GM21515 (cell line): ENCODE results near the gene DCDC1.

Experiments used
- ATAC-seq: cut with Tn5 transposase; IDR thresholded peaks from one replicate; pipeline ENCODE4 v1.9.1; 2021; ENCODE audit not compliant: unreplicated experiment

Gene DCDC1

GRCh38 chr11:31106968-31107576 is 262.5 kb downstream of the DCDC1 start:
- ATAC-seq: peak; percentile 88

GRCh38 chr11:31106326-31106725 is 263.2 kb downstream of the DCDC1 start:
- no peak for ATAC-seq

- no peak for ATAC-seq
Measured at GRCh38 chr11:31102875-31103274, 266.7 kb downstream of the DCDC1 start.

- no peak for ATAC-seq
Measured at GRCh38 chr11:31102316-31102715, 267.2 kb downstream of the DCDC1 start.

DNA sequence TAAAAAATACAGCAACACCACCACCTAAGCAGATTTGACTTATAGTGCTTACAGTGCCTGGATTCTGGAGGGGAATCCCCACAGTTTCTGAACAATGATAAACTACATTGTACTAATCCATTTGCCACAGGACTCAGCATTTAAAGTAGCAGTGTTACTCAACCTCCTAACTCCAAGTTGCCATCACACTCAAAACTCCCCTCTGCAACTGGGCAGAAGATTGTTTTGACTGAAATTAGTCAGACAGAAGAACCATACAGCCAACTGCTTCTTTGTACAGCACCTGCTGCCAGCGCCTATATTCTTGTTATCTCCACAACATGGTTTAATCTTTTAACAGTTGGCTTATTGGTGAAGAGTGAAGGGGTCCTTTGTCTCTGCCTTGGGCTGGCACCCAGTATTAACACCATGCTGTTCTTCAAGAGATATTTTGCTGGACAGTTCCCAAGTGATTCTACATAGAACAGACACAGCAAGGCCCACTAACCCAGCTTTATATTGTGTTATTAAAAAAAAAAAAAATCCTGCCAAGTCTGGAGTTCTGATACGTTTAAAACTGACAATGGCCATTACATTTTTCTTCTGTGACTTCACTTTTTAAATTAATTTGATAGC is 273.2 kb downstream of the DCDC1 start:
- no peak for ATAC-seq

DNA sequence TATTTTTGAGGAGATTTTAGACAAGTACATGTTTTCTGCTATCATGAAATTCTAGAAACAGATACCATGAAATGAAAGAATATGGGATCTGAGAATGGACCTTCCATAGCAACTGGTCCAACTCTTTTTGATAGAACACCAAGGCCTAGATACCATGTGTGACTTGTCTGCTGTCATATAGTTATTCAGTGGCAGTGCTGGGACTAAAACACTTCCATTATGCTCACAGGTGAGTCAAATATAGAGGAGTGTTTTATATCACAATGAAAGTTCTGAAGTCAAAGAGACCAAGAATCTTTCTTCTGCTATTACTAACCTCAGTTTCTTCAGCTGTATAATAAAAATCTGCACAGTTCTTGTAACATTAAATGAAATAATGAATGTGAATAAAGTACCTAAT is 276.9 kb downstream of the DCDC1 start:
- no peak for ATAC-seq

- ATAC-seq: no peak
Measured at GRCh38 chr11:31089117-31089516, 280.4 kb downstream of the DCDC1 start.

GRCh38 chr11:31069447-31070205 is 299.9 kb downstream of the DCDC1 start:
- ATAC-seq: no peak

DNA sequence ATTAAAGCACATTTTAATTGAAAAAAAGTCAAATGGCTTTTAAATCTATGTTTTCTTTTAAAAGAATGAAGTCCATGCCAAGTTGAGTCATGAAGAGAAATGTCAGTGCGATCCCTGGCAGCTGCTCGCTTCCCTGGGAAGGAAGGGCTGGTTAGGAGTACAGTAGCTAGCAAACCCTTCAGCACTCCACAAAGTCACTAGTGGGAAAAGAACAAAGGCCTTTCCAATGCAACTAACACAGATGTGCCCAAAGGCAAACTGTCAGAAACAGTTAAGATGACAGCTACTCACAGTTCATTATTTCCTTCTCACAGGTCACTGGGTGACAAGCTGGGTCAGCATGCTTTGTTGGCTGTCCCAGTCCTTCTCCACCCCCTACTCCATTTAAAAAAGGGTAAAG is 308.7 kb downstream of the DCDC1 start:
- ATAC-seq: no peak

DNA sequence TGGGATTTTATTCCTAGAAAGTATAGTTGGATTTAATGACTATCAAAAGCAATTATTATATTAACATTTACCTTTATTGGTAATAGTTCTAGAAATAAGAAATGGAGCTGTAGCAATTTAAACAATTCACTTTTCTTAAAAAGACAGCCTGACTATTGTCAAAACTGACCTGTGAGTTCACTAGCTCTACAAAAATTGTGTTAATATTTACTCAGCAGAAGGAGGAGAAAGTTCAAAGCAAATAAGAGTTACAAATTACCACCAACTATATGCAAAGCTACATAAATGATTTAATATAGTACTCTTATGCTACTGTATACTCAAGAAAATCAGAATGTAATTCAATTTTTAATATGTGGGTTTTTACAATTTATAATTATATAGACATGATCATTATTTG is 310.0 kb downstream of the DCDC1 start:
- ATAC-seq: no peak

DNA sequence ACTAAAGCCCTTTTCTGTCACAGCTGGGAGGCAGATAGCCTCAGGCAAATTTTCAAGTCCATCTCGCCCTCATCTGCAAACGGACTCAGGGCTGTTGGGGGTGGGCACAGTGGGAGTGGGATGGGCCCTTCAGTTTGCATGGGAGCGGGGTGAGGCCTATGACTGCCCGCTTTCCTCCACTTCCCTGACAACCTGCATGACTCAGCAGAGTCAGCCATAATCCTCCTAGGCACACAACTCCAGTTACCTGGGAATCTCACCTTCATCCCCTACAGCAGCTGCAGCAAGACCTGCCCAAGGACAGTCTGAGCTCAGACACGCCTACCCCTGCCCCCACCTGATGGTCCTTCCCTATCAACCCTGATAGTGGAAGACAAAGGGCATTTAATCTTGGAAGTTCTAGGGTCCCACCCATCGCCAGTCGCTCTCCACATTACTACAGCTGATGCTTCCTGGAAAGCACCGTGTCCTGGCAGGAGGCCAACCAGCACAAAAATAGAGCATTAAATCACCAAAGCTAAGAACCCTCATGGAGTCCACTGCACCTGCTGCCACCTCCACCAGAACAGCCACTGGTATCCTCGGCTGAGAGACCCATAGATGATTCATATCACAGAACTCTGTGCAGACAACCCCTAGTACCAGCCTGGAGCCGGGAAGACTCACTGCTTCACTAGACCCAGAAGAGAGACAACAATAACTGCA is 319.3 kb downstream of the DCDC1 start:
- no peak for ATAC-seq

DNA sequence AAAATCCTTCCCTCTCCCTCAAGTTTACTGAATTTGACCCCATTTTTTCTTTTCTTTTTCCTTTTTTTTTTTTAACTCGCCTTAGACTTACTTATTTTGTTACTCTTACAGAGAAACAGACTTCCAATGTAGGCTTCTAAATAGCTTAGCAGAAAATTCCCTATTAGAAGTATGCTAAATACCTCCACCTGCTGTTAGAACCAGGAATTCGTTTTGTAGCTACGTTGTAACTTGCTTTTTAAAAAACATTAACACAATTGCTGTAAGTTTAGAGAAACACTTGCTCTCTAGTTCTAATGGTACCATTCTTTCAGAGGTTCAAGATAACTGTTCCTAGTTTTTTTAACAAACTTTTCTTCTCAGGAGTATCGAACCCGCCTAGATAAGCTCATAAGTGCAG is 324.2 kb downstream of the DCDC1 start:
- ATAC-seq: no peak

- no peak for ATAC-seq
Measured at GRCh38 chr11:31030138-31030792, 339.3 kb downstream of the DCDC1 start.

- no peak for ATAC-seq
Measured at GRCh38 chr11:31026315-31026714, 343.2 kb downstream of the DCDC1 start.

DNA sequence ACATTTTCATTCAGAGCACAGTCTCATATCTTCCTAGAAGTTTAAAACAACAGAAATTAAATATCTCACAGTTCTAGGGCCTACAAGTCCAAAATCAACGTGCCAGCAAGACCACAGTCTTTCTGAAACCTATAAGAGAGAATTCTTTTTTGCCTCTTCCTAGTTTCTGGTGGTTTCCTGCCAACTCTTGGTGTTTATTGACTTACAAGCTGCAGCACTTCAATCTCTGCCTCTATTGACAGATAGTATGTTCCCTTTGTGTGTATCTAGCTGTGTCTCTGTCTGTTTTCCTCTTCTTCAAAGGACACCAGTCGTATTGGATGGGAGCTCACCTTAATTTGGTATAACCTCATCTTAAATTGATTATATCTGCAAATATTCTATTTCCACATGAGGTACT is 347.5 kb downstream of the DCDC1 start:
- ATAC-seq: no peak

- ATAC-seq: no peak
Measured at GRCh38 chr11:31019786-31020185, 349.8 kb downstream of the DCDC1 start.

GRCh38 chr11:31005202-31005601 is 364.3 kb downstream of the DCDC1 start:
- ATAC-seq: no peak

GRCh38 chr11:31001427-31001826 is 368.1 kb downstream of the DCDC1 start:
- no peak for ATAC-seq

DNA sequence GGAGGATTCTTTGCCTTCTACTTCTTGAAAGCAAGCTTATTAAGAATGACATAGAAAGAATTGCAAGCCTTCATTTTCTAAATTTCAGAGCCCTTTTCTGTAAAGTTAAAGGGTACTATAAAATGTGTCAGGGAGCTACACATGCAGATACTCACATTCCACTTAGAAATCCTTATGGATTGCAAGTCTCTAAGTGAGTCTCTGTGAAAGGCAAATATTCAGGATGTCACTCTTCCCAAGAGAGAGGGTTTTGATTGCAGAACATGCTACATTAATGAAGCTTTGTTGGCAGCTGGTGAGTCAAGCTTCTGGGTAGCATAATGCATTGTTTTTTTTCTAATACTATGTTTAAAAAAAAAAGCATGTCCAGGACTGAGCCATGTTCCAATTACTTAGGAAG is 369.2 kb downstream of the DCDC1 start:
- no peak for ATAC-seq

- ATAC-seq: no peak
Measured at GRCh38 chr11:30992513-30992849, 377.1 kb downstream of the DCDC1 start.

GRCh38 chr11:30991802-30992512 is 377.6 kb downstream of the DCDC1 start:
- ATAC-seq: no peak
